Measurements from ENCODE around the gene RFT1.
"Not testable (repeated sequence)": the region's sequence is repeated elsewhere in the genome, so short reads cannot be mapped to it uniquely, and the experiment has no call there.

The RFT1 gene

DNA sequence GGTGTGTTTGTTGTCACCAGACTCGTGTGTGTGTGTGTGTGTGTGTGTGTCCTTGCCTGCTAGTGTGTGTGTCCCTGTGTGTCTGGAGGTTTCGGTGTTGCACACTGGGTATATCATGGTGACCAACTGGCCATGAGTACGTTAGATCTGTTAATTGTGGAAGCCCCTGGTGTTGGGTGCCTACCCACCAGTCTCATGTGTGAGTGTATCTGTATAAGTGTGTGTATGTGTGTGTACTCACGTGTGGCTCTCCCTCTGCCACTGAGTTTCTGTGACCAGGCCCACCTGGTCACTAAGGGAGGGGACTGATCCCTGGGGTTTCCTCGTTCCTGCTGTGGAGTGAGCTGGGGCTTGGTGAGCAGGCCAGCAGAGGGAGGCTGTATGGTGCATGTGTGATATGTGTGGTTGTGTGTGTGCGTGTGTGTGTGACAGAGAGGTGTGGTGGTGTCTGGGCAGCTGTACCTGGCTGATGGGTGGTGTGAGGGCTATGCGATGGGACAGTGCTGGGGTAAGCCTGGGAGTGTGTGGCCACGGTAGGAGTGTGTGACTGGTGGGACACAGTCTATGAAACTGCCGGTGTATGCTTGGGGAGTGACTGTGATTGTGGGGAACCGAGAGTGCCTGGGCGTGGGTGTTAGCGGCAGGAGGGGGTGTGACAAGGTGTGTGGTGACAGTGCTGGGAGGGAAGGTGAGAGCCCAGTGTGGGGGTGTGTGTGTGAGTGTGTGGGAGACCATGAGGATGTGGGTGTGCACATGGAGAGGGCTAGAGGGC, 32.6 kb upstream of the RFT1 start:
- DNase-seq = no peak

DNA sequence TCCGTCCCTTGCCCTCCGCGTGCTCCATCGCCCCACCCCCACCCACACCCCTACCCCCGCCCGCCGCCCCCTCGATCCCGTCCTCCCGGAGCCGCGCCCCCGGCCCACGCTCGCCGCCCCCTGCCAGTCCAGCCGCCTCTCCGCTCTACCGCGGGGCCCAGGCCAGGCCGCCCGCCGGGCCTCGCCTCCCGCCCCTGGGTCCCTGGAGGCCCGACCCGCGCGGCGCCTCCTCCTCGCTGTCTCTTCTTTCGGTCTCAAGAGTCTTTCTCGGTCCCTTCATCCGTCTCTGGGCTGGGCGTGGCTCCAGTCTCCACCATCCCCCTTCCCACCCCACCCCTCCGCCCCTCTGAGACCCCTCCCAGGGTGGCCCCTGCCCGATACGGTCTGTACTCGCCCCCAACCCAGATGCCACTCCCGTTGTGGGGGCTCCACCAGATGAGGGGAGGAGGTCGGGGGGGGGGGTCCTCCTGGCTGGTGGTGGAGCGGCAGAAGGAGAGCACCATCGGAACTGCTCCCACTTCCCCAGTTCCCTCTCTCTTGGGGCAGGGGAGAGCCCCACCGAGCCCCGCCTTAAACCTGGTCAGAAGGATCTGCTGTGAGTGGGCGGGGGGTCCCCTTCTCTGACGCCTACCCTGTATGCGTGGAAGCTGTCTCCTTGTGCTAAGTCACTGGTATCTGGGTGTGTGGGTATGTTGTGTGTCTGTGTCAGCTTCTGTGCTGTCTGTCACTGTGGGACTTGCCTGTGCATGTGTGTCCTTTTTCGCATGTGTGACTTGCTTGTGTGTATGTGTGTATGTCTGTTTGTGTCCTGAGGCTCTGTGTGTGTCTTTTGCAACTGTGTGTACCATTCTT, 31.8 kb upstream of the RFT1 start:
- DNase-seq = peak; percentile 22

DNA sequence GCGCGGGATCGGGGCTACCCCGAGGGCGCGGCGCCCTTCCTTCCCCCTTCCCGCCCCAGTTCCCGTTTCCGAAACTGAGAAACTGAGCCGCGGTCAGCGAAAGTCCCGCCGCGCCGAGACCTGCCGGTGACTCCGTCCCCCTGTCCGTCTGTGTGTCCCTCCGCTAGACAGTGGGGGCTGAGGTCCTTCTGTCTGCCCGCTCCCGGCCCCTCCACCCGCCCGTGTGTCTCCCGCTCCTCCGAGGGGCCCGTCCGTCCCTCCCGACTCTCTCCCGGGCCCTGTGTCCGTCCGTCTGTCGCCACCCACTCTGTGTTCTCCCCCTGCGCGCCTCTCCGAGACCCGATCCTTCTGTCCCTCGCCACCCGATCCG, 31.2 kb upstream of the RFT1 start:
- no peak for DNase-seq

DNA sequence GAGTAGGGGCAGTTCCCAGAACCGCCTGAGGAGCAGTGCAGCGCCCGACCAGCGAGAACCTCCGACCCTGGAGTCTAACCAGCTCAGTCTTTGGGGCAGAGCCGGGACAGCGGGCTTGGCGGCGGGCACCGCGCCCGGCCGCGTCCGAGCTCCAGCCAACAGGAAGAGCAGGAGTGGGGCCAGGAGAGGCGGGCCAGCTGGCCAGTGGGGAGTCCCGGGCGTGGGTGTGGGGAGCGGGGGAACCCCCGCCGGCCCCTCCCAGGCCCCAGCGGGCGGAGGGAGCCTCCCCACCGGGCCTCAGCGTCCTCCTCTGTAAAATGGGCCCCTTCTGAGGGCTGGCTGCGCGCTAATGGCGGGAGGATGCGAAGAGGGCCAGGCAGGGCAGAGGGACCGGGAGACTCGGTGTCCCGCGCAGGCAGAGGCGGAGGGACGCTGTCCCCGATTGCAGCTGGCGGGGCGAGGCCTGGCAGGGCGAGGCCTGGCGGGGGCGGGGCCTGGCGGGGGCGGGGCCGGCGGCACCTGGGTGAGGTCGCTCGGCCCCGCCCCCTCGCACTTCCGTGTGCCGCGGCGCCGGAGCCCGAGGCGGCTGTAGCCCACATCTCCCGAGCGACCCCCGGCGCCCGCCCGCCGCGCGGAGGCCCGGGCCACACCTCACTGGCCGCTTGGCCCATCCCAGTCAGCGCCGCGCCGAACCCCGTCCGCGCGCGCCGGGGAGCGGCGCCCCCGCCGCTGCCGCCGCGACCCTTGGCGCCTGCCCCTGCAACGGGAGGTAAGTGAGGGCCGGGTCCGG, 30.6 kb upstream of the RFT1 start, which contains the start of gene PRKCD:
Gene PRKCD (plus strand): TSS at position 550 of the 790 bp plus-strand sequence. CDS start 17,214 bp downstream, outside the sequence.
- DNase-seq = peak; percentile 60

DNA sequence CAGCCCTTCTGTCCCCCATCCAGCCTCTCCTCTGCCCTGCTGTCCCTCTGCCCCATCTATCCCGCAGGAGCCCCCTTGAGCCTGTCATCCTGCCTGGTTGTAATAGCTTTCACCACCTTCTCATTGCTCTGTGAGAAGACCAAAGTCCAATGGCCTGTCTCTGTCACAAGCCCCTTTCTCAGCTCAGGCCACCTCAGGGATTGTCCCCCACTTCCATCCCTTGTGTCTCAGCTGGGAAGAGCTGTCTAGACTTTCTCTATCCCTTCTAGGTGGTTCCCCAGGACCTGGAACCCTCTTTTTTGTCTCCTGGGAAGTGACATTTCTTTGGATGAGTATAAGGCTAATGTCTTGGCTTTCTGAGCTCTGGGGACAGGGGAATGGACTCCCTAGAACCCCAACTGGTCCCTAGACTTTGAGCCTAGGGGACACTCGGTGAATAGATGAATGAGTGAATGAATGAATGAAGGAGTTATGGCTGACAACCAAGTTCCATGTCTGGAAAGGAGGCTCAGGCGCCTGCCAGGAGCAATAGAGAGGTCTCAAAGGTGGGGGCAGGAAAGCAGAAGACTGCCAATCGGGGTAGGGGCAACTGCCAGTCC, 29.9 kb upstream of the RFT1 start:
- no peak for DNase-seq

DNA sequence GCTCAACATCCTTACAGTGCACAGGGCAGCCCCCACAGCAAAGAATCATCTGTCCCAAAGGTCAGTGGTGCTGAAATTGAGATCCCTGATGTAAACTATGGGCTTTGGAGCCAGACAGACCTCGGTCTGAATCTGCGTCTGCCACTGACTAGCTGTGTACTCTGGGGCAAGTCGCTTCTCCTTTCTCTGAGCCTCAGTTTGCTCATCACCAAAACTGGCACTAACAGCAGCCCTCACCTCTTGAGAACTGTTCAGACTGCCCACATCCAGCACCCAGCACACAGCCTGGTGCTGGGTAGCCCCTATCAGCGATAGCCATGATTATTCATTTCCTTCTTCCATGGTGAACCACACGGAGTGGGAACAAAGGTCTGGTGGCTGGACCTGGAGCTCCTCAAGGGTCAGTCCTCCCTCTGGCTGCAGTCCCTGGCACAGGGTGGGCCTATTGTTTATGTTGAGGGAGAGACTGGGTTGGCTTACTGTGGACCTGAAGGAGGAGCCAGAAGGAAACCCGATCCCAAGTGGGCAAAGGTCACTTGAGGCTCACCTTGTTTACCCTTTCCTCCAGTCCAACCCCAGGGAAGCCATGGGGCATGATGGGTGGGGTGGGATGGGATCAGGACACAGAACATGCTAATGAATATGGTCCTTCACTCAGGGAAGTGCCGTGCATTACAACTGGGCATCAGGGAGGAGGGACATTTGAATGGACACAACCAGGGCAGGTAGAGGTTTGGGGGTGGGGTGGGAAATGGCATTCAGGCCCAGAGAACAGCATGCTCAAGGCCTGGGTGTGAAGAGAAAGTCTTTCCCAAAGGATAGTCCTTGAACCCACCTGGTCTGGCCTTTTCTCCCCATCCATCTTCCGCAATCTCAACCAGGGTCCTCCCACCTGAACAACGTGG, 29.2 kb upstream of the RFT1 start:
- DNase-seq = no peak

DNA sequence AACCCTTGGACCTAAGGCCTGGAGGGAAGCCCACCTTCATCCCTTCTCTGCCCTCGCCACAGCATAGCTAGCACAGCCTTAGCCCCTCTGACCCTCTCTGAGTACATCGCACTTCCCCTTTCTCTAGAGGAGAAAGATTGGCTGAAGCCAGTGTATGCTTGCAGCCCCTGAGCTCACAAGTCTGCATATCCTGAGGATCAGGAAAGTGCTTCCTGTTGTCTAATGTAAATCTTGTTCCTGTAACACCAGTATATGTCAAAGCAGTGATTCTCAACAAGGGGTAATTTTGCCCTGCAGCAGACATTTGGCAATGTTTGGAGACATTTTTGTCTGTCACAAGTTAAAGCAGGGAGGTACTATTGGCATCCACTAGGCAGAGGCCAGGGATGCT, 28.5 kb upstream of the RFT1 start:
- DNase-seq = no peak

DNA sequence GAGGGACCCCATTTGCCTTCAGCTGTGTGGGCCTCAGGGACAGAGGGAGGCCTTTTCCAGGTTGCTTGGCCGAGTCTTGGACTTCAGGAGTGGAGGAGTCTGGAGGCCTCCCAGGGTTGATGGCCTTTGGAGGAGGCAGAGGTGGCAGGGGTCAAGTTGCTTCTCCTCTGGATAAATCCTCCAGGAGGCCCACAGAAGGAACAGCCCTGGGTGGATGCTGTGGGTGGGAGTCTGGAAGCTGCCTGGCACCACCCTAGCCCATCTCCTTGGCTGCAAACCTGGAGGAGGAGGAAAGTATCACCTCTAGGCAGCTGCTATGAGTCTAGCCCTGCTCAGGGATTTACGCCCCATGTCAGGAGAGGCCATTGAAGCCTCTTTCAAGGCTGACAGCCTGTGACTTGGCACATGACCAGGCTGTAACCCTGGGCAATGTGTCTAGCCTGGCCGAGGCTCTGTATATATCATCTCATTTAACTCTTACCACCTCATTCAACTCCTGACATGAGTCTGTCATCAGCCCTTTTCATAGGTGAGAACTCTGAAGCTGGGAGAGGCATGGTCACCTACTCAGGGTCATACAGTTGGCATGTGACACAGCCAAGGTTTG, 27.8 kb upstream of the RFT1 start:
- DNase-seq = no peak

DNA sequence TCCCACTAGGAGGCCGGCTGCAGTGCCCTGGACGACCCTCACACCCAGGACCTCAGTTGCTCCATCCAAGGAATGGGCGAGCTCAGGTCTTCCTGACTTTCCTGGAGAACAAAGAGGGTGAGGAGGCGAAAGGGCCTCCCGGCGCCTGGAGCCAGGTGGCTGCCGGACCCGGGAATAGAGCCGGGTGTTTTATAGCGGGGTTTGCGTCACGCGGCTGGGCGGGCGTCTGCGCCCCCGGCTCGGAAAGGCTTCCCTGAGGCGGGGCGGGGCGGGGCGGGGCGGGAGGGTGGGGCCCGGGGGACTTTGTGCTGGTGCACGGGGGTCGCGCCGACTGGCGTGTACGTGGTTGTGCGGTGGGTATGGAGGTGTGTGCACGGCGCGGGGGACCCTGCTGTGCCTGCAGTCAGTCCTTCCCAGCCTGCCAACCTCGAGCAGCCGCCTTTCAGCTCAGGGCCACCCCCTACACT, 26.2 kb upstream of the RFT1 start:
- DNase-seq = no peak

DNA sequence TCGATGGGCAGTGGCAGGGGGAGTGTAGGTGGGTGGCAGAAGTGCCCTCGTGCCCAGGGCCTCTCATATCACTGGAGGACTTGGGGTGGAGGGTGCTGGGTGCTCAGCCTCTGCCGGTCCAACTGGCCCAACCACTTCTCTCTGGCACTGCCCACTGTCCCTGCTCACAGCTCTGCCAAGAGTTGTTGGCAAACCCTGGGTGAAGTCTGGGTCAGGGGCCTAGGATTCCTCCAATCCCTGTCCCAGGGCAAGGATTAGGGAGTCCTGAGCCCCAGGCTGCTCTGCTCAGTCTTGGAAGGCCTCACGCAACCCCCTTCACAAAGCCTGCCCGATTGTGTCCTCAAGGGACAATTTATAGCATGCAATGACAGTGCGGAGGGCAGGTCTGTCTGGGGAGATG, 25.5 kb upstream of the RFT1 start:
- no peak for DNase-seq

DNA sequence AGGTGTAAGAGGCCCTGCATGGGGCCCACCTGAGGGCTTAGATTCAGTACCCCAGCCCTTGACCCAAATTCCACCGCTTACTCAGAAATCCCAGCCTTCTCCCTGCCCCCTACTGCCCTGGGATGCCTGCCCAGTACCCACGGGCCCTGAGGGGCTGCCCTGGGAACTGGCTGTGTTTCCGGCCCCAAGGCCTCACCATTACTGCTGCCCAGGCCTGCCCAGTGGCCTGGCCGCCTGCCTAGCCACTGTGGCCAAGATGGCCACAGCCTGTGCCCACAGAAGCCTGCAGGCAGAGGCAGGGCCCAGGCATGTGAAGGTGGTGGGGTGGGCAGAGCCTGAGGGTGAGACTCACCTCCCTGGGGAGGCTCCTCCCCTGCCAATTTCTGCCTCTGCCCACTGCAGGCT, 24.6 kb upstream of the RFT1 start:
- DNase-seq = no peak

DNA sequence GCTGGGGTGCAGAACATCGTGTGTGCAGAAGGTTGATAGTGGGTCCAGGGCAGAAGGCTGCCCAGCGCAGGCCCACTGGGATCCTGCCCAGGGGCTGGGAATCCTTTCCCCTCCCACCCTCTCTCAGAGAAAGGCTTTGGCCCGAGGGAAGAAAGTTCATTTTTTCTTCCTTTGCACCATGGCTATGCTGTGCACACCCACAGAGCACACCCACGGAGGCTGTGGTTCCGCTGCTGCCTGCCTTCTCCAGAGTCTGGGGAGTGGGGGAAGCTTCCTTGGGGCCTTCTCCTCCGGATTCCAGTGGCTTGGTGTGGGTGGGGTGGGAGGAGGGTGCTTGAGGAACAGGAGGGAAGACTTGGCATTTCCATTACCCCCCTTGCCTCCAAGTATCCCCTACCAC, 23.7 kb upstream of the RFT1 start:
- no peak for DNase-seq

DNA sequence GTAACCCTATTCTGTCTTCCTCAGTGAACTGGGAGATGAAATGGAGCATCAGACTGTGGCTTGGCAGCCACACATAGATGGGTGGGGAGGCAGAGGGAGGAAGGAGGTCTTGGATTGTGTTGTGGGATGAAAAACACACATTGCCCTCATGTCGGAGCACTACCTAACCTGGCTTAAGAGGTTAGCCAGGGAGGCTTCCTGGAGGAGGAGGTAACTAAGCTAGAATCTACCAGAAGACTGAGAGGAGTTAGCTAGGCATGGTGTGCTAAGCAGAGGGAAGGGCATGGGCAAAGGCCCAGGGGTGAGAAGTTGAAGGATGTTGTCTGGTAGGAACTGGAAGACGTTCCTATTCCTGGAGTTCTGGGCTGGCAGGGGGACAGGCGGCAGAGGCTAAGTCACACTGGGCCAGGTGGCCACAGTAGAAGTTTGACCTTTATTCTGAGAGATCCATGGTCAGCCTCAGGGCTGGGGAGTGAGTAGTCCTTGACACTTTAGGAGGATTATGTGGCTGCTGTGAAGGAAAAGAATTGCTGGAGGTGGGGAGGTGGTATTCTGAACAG, 23.1 kb upstream of the RFT1 start:
- DNase-seq = no peak

DNA sequence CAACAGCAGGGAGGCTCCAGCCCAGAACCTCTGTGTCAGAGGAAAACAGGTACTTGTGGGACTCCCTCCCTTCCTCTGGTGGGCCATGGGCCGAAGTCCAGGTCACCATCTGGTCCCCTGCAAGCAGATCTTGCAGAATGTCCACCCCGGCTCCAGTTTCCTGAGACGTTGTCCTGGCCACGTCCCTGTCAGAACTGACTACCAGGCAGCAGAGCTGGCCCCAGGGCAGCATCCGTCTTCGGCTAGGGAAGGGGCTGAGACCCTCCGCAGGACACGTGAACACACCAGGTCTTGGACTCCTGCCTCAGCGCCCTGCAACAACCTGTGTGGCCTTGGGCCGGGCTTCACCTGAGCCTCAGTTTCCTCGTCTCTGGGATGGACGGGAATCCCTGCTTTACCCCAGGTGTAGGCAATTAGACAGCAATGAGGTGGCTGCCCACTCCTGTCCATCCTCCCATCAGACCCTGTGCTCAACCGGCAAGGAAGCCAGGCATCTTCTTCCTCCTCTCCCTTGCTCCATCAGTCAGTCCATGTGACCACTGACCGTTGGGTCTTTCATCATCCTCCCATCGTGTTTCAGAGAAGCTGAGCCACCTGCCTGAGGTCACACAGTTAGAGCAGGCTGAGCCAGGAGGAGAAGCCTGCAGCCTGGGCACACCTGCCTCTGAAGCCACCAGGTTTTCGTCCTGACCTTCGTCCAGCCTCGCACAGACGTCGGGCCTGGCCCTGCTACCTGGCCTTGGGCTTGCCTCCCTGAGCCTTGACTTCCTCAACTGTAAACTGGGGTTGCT, 21.8 kb upstream of the RFT1 start:
- no peak for DNase-seq

DNA sequence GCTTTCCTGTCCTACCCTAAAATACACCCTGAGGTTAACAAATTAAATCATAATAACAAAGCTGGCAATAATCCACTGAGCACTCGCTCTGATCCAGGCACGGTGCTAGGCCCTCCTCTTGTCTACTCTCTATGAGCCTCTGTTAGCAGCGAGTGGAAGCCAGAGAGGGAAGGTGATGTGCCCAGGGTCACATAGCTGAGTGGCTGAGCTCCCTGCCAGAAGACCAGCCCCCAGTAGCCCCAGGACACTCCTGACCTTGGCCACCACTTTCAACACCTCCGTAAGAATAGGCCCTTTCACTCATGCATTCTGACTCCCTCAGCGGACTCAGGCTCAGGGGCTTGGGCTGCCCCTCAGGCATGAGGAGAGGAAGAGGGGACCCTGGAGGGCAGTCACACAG, 21.2 kb upstream of the RFT1 start:
- no peak for DNase-seq

DNA sequence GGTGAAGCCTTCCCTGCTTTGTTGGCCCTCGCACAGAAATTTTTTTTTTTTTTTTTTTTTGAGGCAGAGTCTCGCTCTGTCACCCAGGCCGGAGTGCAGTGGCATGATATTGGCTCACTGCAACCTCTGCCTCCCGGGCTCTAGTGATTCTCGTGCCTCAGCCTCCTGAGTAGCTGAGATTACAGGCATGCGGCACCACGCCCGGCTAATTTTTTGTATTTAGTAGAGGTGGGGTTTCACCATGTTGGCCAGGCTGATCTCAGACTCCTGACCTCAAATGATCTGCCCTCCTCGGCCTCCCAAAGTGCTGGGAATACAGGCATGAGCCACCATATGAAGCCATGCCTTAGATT, 20.8 kb upstream of the RFT1 start:
- DNase-seq = not testable (repeated sequence)

DNA sequence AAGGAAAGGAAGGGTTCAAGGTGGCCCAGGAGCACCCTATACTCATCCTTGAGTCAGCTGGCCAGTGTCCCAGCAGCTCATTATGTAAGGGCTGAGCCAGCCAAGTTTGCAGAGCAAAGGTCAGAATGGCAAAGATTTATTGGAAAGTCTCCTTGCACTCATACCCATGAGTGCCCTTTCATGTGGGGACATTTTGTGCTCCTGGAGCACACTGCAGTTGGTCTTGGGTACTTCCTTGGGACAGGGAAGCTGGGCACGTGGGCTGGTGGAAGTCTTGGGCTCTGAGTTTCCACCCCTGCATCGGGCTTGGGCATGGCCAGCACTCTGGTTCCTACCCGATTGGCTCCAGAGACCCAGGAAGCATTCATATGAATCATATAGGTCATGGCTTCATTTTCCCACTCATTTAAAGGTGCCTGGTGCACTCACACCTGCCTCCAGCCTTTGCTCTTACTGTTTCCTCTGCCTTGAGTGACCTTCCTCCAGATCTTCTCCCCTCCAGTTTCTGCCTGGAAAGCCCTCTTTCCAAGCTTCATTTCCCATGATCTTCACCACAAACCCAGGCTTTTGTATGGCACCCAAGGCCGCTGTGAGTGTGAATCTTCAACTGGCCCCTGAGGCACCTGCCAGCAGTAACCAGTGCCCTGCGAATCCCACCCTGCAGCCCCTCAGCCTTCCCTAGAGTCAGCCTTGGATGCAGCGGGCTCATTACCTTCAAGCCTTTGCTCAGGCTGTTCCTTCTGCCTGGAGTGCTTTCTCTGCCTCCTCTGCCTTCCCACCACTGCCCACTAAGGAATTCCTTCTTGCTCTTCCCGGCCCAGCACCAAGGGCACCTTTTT, 20.2 kb upstream of the RFT1 start:
- DNase-seq = no peak

DNA sequence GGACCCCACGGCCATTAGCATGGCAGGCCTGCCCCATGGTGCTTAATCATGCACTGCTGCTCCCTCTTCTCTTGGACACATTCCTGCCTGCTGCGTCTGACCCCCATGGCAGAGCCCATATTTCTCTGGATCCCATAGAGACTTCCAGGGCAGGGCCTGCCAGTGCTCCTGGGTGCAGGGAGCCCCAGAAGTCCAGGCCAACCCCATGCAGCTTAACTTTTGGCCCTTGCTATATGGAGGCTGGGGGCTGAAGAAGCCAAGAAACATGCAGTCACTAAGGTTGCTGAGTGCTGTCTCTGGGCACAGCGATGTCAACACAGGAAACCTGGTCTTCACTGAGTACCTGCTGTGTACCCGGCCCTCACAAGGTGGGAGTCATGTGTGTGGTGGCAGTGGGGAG, 19.5 kb upstream of the RFT1 start:
- no peak for DNase-seq

DNA sequence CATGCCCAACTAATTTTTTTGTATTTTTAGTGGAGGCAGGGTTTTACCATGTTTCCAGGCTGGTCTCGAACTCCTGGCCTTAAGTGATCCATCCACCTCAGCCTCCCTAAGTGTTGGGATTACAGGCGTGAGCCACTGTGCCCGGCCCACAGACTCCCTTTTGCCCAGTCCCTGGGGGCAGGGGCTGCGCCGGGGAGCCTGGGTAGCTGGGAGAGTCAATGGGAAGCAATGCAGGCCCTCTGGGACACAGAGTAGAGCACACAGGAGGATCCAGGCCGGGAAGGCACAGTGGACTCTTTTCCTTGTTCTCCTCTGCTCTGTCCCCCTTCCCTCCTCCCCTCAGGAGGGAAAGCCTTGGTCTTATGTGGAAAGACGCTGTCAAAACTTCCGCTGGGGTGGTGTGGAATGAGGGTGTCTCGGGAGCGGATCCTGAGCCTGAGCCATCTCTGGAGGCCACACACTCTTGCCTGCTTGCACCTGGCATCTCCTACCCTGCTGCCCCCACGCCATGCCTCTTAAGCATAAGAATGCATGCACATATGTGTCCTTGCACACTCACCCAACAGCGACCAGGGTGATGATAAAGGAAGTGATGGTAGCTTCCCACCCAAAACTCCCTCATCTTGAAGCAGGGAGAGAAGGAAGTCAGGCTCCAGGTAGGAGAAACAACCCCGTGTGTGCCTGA, 18.9 kb upstream of the RFT1 start:
- no peak for DNase-seq

Measured in kidney glomerular epithelial cell (primary cell).